Neural progenitor cell (in vitro differentiated cells): ENCODE data around the gene ZNF491.

ENCODE experiments used
- EZH2phosphoT487 ChIP-seq: fragments of 200-600 bp; sonication (generic); IDR thresholded peaks from 2 replicates; pipeline ENCODE4 v1.6.1; 2017; ENCODE audit warnings: antibody characterized with exemption
- TF ChIP-seq, protein P1 (sequence below): fragments of 200-600 bp; sonication (generic); IDR thresholded peaks from 2 replicates; pipeline ENCODE4 v1.5.1; 2017; ENCODE audit warnings: antibody characterized with exemption, mild to moderate bottlenecking

DNA sequence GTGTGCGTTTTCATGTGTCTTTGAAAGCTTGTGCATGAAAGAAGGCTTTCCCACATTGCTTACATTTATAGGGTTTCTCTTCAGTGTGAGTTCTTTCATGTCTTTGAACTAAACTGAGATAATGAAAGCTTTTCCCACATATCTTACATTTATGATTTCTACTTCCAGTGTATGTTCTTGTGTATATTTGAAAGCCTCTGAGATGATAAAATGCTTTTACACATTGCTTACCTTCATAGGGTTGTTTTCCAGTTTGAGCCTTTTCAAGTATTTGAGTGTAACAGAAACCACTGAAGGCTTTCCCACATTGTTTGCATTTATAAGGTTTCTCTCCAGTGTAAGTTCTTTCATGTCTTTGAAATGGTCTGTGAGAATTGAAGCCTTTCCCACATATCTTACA is 41.4 kb upstream of the ZNF491 start:
- TF ChIP-seq, protein P1, sequence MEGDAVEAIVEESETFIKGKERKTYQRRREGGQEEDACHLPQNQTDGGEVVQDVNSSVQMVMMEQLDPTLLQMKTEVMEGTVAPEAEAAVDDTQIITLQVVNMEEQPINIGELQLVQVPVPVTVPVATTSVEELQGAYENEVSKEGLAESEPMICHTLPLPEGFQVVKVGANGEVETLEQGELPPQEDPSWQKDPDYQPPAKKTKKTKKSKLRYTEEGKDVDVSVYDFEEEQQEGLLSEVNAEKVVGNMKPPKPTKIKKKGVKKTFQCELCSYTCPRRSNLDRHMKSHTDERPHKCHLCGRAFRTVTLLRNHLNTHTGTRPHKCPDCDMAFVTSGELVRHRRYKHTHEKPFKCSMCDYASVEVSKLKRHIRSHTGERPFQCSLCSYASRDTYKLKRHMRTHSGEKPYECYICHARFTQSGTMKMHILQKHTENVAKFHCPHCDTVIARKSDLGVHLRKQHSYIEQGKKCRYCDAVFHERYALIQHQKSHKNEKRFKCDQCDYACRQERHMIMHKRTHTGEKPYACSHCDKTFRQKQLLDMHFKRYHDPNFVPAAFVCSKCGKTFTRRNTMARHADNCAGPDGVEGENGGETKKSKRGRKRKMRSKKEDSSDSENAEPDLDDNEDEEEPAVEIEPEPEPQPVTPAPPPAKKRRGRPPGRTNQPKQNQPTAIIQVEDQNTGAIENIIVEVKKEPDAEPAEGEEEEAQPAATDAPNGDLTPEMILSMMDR: no peak
- no peak for TF ChIP-seq EZH2phosphoT487
